GM12892 (cell line): ENCODE data around the gene TSPAN9.

Experiments used
- POLR2A ChIP-seq: IDR thresholded peaks from 2 replicates; pipeline ENCODE4 v1.6.1; 2011; ENCODE audit warnings: low read depth, low read length, control low read depth
- POLR2AphosphoS5 ChIP-seq: IDR thresholded peaks from 2 replicates; pipeline ENCODE4 v1.6.1; 2011; ENCODE audit warnings: low read depth, low read length, control low read depth

- TF ChIP-seq POLR2A (no peak), POLR2AphosphoS5 (no peak)
These were observed 211.5 kb downstream of the TSPAN9 start for GRCh38 chr12:3288690-3289089.
